Activated effector memory CD4-positive, alpha-beta T cell treated with Interleukin-2 at 50 U/mL for 16 hours (primary cell): ENCODE results near the gene USH1C.

Experiments used
- DNase-seq: peaks from one replicate; pipeline ENCODE4 v3.0.0-alpha.2; 2020

Gene USH1C

DNA sequence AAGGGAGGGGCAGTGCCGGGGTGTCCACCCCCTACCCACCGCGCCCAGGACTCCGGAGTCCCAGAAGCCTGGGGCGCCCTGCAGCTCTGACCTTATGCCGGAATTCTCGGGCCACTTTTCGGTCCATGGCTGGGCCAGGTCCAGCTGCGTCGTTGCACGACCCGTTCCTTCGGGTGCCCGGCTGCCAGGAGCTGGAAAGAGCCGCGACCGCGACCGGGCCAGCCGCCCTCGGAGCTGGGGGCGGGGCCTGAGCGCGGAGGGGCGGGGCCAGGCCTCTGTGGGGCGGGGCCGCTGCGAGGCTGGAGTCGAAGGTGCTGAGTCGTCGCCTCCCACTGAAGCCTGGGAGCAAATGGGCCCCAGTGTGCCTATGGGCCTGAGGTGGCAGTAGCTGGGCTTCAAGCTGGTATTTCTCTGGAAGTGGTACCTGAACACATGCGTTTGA lies at the start of gene USH1C:
USH1C (minus strand) TSS at position 236 of the 442 bp plus-strand sequence; CDS start at position 127, 109 bp downstream.
- no peak for DNase-seq

DNA sequence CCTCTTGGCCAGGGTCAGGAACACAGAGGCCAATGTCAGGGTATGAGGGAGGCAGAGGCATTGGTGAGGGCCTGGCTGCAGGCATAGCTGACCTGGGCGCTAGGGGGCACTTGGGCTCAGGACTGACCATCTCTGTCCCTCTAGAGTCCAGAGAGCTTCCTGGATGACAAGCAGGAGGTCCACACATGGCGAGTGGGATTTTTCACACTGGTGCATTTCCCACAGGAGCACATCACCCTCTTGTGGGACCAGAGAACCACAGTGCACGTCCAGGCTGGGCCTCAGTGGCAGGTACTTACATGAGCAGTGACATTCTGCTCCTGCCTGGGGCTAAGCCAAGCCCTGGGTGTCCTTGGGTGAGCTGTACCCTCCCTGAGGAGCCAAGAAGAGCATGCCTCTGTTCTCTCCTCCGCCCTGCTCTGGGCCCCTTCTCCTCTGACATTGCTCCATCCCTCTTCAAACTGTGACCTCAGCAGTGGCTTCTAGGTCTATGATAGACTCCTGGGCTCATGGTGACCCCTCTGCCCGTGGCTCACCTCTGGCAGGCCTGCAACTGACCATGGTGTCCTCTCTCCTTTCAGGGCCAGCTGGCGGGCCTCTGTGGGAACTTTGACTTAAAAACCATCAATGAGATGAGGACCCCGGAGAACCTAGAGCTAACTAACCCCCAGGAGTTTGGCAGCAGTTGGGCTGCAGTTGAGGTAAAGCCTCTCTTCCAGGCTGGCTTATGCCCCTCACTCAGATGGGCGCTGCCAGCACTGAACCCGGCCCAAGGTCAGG lies 49.4 kb upstream of the USH1C start:
- no peak for DNase-seq

DNA sequence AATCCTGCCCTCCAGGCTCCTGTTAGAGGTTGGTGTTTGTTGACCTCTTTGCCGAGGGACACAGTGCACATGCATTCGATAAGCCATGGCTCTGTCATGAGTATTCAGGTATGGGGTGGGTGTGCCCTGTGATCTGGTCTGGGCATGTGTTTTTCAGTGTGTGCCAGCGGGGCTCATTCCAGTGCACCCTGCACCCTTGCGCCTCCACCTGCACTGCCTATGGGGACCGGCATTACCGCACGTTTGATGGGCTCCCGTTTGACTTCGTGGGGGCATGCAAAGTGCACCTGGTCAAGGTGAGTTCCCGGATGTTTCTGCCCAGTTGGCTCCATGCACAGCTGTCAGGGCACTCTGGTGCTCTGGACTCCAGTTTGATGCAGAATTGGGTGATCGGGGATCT lies 47.1 kb upstream of the USH1C start:
- no peak for DNase-seq

DNA sequence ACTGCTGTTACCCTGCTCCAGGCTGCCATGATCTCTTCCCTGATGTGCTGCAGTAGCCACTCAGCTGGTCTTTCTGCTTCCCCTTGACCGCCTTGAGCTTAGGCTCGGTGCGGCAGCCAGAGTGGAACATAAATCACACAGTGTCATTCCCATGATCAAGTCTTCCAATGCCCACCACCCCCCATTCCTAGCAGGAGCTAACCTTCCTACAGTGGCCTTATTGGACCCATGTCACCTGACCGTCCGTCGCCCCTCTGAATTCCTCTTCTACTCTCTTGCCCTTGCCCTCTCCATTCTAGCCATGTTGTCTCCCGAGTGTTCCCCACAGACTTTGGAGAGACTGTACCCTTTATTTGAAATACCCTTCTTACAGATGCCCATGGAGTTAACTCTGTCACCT lies 46.2 kb upstream of the USH1C start:
- DNase-seq = no peak

DNA sequence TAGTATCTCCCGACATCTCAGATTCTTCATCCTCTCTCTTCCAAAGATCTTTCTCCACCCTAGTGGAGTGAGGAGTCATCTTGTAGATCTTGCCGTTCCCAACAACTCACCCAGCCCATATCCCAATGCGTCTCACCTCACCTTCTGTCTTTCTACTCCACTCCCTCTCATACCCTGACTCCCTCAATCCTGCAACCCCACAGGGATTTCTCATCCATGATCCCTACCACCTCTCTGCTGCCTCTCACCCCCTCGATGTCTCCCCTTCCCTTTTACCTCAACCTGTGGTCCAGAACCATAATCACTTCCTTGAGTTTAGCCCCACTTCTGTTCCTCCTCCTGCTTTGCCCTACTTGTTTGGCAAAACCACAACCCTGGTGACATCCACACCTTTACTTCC lies 44.5 kb upstream of the USH1C start:
- no peak for DNase-seq

DNA sequence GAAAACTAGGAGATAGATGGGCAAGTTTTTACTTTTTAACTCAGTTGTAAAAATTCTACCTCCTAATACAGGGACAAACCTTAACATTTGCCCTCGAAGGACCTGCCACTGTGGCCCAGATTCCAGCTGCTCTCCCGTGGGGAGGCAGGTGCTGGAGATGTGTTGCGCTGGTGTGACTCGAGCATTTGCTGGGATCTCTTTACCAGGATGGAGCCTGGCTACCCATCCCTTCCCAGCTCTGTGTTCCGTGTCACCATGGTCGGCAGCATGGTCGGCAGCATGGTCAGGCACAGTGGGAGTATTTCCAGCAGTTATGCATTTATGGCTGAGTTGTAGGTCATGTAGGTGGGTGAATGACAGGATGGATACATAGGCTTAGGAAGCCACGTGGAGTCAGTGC lies 44.0 kb upstream of the USH1C start:
- DNase-seq = no peak

DNA sequence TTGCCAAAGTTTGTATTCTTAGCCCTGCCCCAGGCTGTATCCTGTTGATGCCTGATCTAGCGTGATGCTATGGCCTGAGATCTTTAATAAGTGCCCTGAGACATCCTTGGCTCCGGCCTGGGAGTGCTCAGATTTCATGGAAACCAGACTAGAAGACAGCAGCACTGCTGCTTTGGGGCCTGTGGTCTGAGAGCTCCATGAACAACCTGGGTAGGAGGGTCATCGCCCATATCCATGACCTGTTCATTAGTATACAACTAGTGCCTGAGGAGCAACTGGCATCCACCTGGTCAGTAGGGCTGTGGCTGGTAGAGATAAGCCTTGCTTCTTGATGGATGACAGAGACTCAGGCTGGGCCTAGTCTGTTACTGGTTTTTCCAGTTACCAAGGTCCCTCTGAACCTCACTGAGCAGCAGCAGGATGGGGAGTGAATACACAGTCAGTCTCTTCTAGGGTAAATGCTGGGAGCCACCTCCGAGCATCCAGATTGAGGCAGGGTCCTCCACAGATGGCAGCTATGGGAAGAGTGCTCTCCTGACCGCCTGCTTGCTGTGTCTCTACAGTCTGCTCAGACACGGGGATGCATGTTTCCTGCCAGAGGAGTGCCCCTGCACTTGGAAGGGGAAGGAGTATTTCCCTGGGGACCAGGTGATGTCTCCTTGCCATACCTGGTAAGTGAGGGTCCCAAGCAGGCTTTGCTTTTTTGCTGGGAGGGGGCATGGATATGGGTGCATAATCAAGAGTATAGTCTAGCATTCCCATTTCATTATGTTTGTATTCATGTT lies 41.9 kb upstream of the USH1C start:
- DNase-seq = no peak

DNA sequence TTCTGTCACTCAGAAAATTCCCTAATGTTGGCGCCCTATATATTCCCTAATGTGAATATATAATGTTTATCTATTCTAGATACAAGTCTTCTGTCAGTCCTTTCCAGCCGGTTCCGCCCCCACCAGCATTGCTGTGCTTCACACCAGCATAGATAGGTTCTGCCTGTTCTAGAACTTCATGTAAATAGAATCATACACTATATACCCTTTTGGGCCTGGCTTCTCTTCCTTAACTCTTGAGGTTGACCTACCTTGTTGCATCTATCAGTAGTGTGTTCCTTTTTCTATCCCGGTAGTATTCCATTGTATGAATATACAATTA lies 37.5 kb upstream of the USH1C start:
- DNase-seq = no peak

DNA sequence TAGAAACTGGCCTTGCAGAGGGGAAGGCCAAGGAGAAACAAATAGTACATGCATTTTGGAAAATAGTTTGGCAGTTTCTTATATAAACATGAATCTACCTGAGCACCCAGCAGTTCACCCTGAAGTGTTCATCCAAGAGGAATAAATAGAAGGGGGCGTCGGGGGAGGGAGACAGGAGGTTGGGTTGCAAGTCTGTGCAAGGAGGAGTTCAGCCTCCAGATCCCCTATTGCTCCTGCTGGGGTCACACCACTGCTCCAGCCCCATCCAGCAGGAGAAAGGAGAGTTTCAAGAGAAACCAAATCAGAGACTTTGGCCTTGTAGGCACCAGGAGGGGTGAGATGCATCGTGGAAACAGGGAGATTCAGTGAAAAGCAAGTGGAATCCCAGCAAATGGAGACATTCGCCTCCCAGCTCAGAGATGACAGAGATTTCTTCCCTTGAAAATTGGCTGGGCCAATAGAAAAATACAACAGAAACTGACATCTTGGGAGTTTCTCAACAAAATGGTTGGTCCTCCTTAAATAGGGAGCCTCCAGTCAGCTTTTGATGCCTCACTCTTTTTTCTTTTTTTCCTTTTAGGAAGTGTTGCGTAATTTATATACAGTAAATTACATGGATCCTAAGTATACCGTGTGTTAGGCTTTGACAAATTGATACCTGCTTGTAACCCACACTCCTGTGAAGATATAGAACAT lies 37.0 kb upstream of the USH1C start:
- DNase-seq = no peak

DNA sequence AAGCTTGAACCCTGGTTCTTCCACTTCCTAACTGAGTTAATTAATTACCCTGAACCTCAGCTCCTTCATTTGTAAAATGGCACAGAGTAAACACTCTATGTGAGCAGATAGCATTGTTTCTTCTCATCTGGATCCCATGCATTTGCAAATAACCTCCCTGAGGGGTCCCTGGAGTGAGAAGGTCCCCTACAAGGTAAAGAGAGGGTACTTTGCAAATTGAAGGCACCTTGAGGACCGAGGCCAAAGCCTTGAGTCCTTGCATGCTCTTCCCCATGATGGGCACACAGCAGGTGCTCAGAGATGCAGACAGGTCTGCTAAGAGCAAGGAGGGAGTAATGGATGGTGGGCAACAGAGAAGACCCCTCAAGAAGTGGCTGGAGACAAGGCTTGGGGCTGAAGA lies 36.1 kb upstream of the USH1C start:
- DNase-seq = no peak

DNA sequence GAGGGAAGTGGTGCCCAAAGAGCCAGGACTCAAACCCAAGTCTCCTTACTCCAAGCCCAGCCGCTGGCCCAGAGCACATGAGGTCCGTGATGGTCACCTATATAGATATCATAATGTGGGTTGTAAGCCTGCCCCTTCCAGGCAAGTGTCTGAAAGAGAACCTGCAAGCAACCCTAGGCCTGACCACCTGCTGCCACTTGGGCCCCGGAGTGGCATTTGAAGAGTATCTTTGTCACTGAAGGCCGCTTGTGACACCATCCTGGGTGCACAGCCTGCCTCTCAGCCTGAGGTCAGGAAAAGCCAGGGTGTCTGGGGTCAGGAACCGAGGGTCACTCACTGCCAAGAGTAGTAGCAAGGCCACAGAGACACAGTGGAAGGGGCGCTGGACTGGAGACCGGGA lies 35.2 kb upstream of the USH1C start:
- DNase-seq = no peak

DNA sequence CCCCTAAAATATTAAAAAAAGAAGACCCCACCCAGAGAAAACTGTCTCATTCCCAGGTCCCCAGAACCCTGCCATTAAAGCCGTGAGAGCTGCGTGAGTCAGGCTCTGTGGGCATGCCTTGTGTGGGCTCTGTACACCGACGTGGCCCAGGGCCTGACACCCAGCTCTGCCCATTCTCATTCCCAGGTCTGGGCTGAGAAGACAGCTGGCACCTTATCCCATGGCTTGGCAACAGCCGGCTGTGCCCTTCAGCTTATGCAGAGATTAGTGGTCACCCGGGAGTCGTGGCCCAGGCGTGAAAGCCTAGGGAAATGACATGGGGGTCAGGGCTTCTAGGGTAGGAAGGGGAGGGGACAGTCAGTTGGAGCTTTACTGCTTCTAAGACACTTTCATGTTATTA lies 34.7 kb upstream of the USH1C start:
- DNase-seq = no peak

DNA sequence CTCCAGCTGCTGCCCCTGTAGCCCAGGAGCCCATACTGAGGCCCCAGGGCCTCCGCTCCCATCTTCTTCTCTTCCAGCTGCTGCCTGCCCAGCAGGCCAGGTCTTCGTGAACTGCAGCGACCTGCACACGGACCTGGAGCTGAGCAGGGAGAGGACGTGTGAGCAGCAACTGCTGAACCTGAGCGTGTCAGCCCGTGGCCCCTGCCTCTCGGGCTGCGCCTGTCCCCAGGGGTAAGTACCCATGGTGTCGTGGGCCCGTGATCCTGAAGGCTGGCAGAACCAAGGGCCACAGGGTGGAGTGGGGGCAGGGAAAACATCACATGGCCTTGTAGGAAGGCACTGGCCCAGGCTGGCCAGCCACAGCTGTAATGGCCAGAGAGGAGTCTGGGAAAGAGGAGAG lies 34.1 kb upstream of the USH1C start:
- no peak for DNase-seq

DNA sequence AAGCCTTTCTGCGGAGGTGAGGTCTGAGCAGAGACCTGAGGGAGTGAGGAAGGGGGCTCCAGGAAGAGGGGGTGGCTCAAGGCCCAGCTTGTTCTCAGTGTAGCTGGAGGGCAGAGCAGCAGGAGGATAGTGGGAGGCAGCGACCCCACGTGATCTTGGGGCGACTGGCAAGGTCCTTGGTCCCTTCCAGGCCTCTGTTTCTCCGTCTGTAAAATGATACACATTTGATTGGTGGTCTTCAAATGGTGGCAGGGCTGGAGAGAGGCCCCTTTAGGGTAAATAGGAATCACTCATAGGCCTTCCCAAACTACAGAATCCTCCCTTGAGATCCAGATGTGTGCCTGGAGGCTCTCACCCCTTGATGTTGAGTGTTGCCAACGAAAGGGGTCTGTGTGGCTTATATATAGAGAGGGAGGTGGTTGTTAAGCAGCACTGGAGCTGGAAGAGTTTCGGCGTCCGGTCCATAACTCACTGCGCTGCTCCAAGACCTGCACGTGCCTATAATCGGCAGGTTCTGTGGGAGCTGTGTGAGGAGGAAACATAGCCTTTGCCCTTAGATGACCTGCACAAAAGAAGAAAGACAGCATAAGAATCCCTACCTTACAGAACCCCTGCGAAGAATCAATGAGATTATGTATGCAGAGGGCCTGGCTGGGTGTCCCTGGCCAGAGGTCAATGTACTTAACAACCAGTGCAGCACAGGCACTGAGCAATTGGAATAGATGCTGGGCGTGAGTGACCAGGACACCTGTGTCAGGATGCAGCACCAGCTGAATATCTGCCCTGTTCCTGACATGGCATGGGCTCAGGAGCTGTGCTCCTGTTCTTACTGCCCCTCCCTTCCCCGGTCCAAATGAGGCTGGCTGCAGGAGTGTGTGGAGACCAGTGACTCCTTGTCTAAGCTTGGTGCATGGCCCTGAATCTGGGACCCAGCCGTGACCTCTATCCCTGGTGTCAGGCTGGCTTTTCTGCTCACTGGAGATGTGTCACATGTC lies 31.5 kb upstream of the USH1C start:
- DNase-seq = no peak

DNA sequence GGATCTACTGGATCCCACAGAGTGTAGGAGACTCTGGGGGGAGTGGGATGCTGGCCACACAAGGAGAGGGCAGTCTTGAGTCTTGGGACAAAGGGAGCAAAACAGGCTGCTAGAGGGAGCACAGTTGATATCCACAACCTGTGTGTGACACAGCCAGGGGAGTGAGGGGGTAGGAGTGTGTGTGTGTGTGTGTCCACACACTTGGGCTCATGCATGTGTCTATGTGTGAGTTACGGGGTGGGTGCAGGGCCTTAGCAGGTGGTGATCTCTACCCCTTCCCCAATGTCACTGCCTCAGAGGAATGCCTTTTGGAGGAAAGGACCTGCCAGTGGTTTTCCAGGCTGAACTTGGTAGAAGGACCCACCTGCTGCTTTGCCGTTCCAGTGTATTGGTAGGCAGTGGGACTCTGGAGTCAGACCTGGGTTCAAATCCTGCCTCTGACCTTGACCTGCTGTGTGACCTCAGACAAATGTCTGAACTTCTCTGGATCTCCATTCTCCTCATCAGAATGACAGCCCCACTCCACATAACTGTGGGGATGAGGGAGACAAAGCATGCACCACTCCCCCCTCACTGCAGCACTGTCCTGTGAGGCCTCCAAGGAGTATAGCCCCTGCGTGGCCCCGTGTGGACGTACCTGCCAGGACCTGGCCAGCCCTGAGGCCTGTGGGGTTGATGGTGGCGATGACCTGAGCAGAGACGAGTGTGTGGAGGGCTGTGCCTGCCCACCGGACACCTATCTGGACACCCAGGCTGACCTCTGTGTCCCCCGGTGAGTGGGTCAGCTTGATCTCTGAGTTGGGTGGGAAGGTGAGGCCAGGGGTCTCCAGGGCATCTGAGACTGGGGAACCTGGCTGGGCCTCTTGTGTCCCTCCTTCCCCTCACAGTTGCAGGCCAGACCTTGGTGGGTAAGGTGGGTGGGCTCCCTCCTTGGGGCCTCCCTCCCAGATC lies 30.2 kb upstream of the USH1C start:
- DNase-seq = no peak

DNA sequence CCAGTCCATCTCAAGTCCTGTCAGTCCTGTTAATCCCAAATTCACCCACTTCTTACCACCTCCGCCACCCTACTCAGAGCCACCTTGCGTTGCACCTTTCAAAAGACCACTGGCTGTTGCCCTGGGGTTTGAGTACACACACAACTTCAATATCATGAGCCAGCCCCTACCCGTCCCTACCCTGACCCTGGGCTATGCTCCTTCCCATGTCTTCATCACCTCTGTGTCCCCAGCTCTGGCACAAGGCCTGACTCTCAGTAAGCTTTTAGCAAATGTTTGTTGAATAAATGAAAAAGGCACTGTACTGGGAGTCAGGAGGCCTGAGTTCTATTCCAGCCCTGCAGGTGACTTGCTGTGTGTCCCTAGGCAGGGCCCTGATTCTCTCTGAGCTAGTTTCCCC lies 29.3 kb upstream of the USH1C start:
- no peak for DNase-seq

DNA sequence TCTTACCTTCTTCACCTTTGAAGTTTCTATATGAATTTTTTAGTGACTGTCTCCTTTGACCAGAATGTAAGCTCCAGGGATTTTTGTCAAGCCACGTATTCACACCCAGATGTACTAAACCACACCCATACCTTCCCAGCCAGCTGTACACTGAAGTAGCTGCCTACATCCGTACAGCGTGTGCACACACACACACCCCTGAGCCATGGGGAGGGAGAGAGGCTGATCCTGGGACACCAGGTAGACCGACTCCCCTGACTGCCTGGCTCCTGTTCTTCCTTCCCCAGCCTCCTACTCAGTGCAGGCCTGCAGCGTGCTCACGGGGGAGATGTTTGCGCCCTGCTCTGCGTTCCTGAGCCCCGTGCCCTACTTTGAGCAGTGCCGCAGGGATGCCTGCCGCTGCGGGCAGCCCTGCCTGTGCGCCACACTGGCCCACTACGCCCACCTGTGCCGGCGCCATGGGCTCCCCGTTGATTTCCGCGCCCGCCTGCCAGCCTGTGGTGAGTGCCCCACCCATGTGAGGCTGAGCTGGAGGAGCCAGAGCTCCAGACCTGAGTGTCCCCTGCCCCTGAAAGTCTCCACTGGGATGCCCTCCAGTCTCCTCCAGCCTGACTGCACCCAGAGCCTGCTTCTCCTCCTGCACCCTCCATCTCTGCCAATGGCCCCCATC lies 28.7 kb upstream of the USH1C start:
- DNase-seq = no peak

DNA sequence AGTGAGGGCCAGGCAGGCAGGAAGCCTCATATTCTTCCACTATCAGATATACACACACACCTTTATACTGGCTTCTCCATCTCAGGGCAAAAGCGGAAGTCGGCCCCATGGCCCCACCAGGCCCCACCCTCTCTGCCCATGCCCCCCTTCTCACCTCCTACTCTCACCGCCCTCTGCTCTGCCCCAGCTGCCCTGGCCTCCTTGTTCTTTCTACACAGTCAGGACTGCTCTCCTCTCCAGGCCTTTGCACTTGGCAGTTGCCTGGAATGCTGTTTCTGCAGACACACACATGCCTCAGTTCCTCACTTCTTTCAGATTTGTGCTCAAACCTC lies 28.1 kb upstream of the USH1C start:
- DNase-seq = no peak

DNA sequence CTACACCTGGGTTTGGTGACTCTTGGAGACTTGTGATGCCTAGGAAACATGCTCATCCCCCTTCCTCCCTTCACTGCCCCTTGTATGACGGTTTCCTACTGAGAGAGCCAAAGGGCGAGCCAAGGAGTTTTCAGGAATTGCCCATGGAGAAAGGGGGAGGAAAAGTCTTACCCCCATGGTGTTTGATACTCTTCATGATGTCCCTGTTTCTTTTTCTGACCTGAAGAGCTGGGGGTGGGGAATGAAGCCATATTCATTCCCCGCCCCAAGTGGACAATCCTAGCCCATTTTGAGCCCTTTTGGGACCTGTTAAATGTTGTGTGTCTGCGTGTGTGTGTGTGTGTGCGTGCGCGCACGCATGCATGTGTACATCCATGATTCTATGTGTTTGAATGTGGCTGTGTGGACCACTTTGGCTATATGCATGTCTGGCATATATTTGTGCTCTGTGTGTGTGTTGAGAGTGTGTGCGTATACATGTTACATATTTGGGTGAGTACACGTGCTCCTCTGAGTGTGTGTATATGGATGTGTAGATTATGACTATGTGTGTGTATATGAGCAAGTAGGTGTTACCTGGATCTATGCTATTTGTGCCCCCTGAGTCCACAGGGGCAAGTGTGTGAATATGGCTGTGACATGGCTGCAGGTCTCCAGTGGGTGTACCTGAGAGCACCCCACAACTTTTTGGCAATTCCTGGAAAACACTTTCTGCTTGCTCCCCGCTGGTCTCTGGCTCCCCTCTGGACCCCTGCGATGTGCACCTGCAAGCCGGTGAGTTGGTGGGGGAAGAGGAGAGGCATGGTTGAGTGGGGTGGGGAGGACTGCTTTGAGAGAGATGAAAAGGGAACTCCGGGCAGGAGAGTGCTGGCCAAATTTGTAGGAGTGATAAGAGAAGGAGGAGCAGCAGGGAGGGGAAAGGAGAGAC lies 27.5 kb upstream of the USH1C start:
- no peak for DNase-seq

DNA sequence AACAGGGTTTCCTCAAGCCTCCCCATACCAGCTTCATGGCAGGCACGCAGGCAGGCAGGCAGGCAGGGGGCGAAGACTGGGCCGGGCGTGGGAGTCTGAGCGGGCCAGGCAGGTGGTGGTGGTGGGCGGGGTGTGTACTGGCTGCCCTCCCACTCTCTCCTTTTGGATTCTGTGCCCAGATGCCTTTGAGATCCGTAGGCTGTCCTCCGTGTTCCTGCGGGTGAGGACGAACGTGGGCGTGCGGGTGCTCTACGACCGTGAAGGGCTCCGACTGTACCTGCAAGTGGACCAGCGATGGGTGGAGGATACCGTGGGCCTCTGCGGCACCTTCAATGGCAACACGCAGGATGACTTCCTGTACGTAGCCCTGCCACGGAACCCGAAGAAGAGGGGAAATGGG lies 25.8 kb upstream of the USH1C start:
- DNase-seq = no peak
